BE2C (cell line): ENCODE results near the gene MAGEB4.

Source experiments
- DNase-seq: peaks from one replicate; pipeline ENCODE4 v3.0.0-alpha.2; 2020
- H3K27me3 ChIP-seq: fragments of 250-450 bp; sonication (Bioruptor Pico); 2 replicates; pipeline ENCODE4 v1.5.1; 2020; ENCODE audit warnings: mild to moderate bottlenecking
- H3K36me3 ChIP-seq: fragments of 250-450 bp; sonication (Bioruptor Pico); 2 replicates; pipeline ENCODE4 v1.5.1; 2020; ENCODE audit warnings: mild to moderate bottlenecking
- H3K4me1 ChIP-seq: fragments of 250-450 bp; sonication (Bioruptor Pico); 2 replicates; pipeline ENCODE4 v1.5.1; 2020
- H3K4me3 ChIP-seq: 2 replicates; pipeline ENCODE4 v1.5.1; 2011; ENCODE audit warnings: low read depth, low read length
- H3K9me3 ChIP-seq: fragments of 250-450 bp; sonication (Bioruptor Pico); 2 replicates; pipeline ENCODE4 v1.5.1; 2020
- TF ChIP-seq, protein P1 (sequence below): IDR thresholded peaks from 2 replicates; pipeline ENCODE4 v1.5.1; 2012; ENCODE audit warnings: mild to moderate bottlenecking, low read depth, low read length

The MAGEB4 gene

DNA sequence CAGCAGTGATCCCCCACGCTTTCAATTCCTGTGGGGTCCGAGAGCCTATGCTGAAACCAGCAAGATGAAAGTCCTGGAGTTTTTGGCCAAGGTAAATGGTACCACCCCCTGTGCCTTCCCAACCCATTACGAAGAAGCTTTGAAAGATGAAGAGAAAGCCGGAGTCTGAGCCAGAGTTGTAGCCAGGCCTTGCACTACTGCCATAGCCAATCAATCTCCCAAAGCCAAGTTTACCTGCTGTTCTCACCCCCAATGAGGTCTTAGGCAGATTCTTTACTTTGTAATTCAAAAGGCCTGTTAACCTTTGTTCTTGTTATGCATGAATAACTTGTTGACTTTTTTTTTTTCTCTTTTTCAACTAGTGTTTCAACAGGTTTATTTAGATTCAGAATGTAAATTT is 22.4 kb upstream of the MAGEB4 start:
- TF ChIP-seq, protein P1, sequence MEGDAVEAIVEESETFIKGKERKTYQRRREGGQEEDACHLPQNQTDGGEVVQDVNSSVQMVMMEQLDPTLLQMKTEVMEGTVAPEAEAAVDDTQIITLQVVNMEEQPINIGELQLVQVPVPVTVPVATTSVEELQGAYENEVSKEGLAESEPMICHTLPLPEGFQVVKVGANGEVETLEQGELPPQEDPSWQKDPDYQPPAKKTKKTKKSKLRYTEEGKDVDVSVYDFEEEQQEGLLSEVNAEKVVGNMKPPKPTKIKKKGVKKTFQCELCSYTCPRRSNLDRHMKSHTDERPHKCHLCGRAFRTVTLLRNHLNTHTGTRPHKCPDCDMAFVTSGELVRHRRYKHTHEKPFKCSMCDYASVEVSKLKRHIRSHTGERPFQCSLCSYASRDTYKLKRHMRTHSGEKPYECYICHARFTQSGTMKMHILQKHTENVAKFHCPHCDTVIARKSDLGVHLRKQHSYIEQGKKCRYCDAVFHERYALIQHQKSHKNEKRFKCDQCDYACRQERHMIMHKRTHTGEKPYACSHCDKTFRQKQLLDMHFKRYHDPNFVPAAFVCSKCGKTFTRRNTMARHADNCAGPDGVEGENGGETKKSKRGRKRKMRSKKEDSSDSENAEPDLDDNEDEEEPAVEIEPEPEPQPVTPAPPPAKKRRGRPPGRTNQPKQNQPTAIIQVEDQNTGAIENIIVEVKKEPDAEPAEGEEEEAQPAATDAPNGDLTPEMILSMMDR: no peak

DNA sequence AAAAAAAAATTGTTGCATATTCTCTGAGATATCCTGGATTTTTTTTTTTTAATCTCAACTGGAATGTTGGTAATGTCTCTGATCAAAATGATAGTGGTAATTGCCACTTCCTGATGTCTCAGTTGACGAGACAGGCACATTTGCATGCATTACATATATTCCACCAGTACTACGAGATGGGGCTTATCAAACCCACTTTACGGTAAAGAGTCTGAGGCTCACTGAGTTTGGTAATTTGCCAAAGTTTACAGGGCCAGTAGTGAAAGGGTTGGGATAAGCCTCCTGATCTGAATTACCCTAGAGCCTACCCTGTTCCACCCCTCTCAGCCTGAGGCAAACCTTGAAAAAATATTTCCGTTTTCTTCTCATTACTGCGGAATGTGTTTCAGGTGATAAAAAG is 21.1 kb upstream of the MAGEB4 start:
- Histone ChIP-seq H3K4me1 (no peaks in the 10 kb centered on the region), H3K27me3 (no peaks in the 10 kb centered on the region), H3K9me3 (no peaks in the 10 kb centered on the region), H3K4me3 (no peak overlapping the region), H3K36me3 (no peaks in the 10 kb centered on the region)
- TF ChIP-seq, protein P1: no peak
- no peak for DNase-seq

More for the DNA sequence above, 22.4 kb upstream of the MAGEB4 start:
- H3K36me3 ChIP-seq: no peaks in the 10 kb centered on the region
- H3K9me3 ChIP-seq: no peaks in the 10 kb centered on the region
- no peak for DNase-seq
- no peaks in the 10 kb centered on the region for H3K4me1 ChIP-seq
- no peak overlapping the region for H3K4me3 ChIP-seq
- no peaks in the 10 kb centered on the region for H3K27me3 ChIP-seq

DNA sequence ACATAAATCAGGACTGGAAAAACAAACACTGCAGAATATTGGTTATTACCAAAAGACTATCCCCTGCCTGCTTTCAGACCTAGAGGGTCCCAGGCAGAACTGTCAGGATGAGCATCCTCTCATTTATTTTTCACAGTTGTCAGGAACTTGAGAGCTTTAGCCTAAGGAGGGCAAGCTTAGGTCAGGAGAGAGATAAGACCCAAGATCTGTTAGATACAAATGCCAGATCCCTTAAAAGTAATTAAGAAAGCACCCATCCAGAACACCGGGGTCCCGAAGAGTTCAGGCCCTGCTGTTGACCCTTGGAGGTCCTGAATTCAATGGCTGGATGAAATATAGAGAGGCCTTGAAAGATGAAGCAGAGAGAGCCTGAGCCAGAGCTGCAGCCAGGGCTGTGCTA is 17.3 kb upstream of the MAGEB4 start:
- H3K4me1 ChIP-seq: no peaks in the 10 kb centered on the region
- no peaks in the 10 kb centered on the region for H3K27me3 ChIP-seq
- H3K4me3 ChIP-seq: no peak overlapping the region
- no peak for DNase-seq
- H3K9me3 ChIP-seq: no peaks in the 10 kb centered on the region
- TF ChIP-seq, protein P1: no peak
- no peaks in the 10 kb centered on the region for H3K36me3 ChIP-seq

DNA sequence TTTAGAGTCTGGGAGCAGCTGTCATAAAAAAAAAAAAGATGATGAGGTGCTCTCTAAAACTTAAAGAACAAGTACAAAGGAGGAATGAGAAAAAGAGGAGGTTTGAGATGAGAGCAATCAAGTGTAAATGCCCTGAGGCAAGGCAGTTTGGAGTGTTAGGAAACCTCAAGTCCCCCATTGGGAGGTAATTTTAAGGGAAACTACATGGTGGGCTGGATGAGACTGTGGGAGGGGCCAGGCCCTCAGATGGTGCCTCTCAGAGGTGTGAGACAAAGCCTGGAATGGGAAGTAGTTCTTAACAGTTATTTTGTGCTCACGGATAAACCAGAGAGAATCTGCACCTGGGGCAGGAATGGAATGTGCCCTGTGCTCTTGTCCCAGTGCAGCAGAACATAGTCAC is 13.3 kb upstream of the MAGEB4 start:
- H3K4me1 ChIP-seq: no peaks in the 10 kb centered on the region
- no peak overlapping the region for H3K4me3 ChIP-seq
- no peaks in the 10 kb centered on the region for H3K9me3 ChIP-seq
- H3K27me3 ChIP-seq: no peaks in the 10 kb centered on the region
- no peaks in the 10 kb centered on the region for H3K36me3 ChIP-seq
- DNase-seq: no peak
- TF ChIP-seq, protein P1: no peak

DNA sequence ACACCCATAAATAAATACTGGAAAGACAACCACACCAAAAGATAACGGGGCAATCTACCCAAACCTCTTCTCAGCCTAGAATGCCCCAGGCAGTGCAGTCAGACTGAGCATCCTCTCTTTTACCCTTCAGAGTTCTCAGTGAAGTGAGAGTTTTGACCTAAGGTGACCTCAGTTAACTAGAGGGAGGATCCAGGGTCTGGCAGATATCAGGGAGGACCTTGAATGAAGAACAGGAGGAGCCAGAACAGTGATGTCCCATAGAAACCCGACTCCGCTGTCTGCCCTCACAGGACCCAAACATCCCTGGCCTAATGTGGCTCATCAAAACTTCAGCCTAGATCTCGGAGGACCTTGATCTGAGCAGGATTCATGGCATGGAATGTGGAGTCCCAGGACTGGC is 11.4 kb upstream of the MAGEB4 start, which contains the start of gene MAGEB3:
Gene MAGEB3 (plus strand): TSS at position 263 of the 400 bp plus-strand sequence. CDS start 5,268 bp downstream, outside the sequence.
- H3K9me3 ChIP-seq: no peaks in the 10 kb centered on the region
- H3K27me3 ChIP-seq: no peaks in the 10 kb centered on the region
- H3K4me3 ChIP-seq: no peak within 1 kb of the TSS
- H3K4me1 ChIP-seq: no peaks in the 10 kb centered on the region
- TF ChIP-seq, protein P1: no peak
- DNase-seq: no peak
- H3K36me3 ChIP-seq: no peaks in the 10 kb centered on the region

DNA sequence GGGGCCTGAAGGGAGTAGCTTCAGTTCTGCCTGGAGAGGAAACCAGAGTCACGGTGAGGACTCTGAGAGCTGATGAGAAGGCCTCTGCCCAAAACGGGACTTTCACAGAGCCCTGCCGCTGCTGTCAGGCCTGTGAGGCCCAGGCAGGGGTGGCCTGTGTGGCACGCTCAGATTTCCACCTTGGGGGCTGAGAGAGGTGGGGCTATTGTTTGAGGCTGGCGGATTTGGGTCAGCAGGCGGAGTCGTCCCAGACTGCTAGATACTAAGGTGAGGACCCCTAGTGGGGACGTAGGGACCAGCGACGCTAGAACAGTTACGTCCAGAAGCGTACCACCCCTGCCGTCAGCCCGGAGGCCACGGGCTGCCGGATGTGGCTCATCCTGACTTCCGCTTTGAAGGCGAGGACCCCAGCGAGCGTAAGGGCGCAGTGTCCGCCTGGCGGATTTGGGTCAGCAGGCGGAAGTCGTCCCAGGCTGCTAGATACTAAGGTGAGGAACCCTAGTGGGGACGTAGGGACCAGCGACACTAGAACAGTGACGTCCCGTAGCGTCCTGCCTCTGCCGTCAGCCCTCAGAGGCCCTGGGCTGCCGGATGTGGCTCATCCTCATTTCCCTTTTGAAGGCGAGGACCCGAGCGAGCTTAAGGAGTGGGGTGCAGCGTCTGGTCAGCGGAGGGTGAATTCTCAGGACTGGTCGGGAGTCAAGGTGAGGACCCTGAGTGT is 5.1 kb downstream of the MAGEB4 start, which contains the start of gene MAGEB1:
Gene MAGEB1 (plus strand): TSS at position 378 of the 721 bp plus-strand sequence. CDS start 3,348 bp downstream, outside the sequence.
- DNase-seq: no peak
- TF ChIP-seq, protein P1: no peak
- no peak within 1 kb of the TSS for H3K4me3 ChIP-seq
- no peaks in the 10 kb centered on the region for H3K36me3 ChIP-seq
- H3K4me1 ChIP-seq: no peaks in the 10 kb centered on the region
- no peaks in the 10 kb centered on the region for H3K27me3 ChIP-seq
- H3K9me3 ChIP-seq: no peaks in the 10 kb centered on the region
